Tibial nerve (tissue), 4 donors: ENCODE results near the gene ZBTB49. TPM values are rescaled to one million over a fixed set of nuclear protein-coding genes. Genes with fewer than 3 reads are reported as not detected.

Experiments used
- DNase-seq, 2 donors: peaks; one replicate each; pipeline ENCODE4 v3.0.0-alpha.2; 2019; ENCODE audit warnings: low spot score in 2 of 2
- H3K27ac ChIP-seq, 4 donors: fragments of 200-600 bp; sonication (generic) in 3 of 4; one replicate each; pipeline ENCODE4 v1.5.1; 2017 to 2019; ENCODE audit warnings: mild to moderate bottlenecking in 1 of 4
- H3K27me3 ChIP-seq, 2 donors: fragments of 200-600 bp; sonication (generic) in 1 of 2; one replicate each; pipeline versions ENCODE4 v1.5.1 to v1.6.0; 2017 to 2019
- H3K36me3 ChIP-seq, 3 donors: fragments of 200-600 bp; sonication (generic); one replicate each; pipeline ENCODE4 v1.5.1; 2018 to 2019
- H3K4me1 ChIP-seq, 4 donors: fragments of 200-600 bp; sonication (generic) in 3 of 4; one replicate each; pipeline ENCODE4 v1.5.1; 2017 to 2019
- H3K4me3 ChIP-seq, 4 donors: fragments of 200-600 bp; sonication (generic) in 3 of 4; one replicate each; pipeline ENCODE4 v1.5.1; 2017 to 2019; ENCODE audit warnings: mild to moderate bottlenecking in 1 of 4, moderate library complexity in 1 of 4
- H3K9me3 ChIP-seq, 4 donors: fragments of 200-600 bp; sonication (generic) in 3 of 4; one replicate each; pipeline ENCODE4 v1.5.1; 2017 to 2019
- EP300 ChIP-seq, 2 donors: sonication (generic); formaldehyde crosslinking; IDR thresholded peaks; one replicate each; pipeline ENCODE4 v1.6.1; 2017; ENCODE audit warnings: antibody characterized with exemption in 2 of 2, mild to moderate bottlenecking in 1 of 2
- POLR2A ChIP-seq, 2 donors: fragments of 450-650 bp; IDR thresholded peaks; one replicate each; pipeline ENCODE4 v1.6.1; 2017; ENCODE audit warnings: antibody characterized with exemption in 2 of 2, mild to moderate bottlenecking in 2 of 2, moderate library complexity in 2 of 2
- WGBS, 2 donors: methylation state at CpG; one replicate each; pipeline ENCODE4 v1.1.5; 2018; 5-methylcytosine and 5-hydroxymethylcytosine counted together
- total RNA-seq, 4 donors: library from RNA; depleted of rRNA; stranded (reverse); fragments of >200 nt; gene quantifications; one replicate each; pipeline ENCODE4 v1.1.0, GENCODE V29; 2016
- TF ChIP-seq, protein P1 (sequence below), 5 experiments: fragments of 200-600 bp in 3 of 5; fragments of 450-650 bp in 2 of 5; sonication (generic) in 3 of 5; IDR thresholded peaks; one replicate each; pipeline ENCODE4 v1.5.1; 2016 to 2019; ENCODE audit warnings: antibody characterized with exemption in 5 of 5, mild to moderate bottlenecking in 3 of 5, moderate library complexity in 2 of 5

Gene ZBTB49
- total RNA-seq, 4 donors from 2014 or later, result 5.1 to 28.4 (median 10.1) TPM

DNA sequence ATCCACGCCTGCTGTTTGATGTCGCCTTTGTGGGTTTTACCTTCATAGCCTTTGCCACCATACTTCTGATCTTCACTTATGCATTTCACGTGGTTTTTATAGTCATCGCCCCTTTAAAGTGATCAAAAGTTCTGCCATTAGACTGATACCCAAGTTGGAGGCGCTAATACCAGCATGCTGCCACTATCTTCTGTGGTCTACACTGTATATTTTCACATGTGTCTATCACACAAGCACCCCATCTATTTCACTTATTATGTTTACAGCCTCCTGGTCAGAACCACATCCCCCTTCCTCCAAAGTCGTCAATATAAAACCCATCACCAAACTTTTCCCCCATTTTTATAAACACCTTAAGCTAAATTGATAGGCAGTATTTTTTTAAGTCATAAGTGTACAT, 8.3 kb upstream of the ZBTB49 start:
- no peaks in the 10 kb centered on the region for H3K9me3 ChIP-seq
- peaks cover 4 to 95% (median 11%) of the 10 kb centered on the region in 3 donors for H3K36me3 ChIP-seq
- H3K4me3 ChIP-seq, result no peak overlapping the region
- H3K27me3 ChIP-seq, result no peaks in the 10 kb centered on the region
- WGBS, 2 donors, result 88 to 93% methylated on average over 6 of the region's 6 CpGs
- no peaks in the 10 kb centered on the region for H3K4me1 ChIP-seq
- no peak for DNase-seq
- no peak for TF ChIP-seq POLR2A (IDR thresholded peaks at IDR 0.05)
- TF ChIP-seq EP300 (IDR thresholded peaks at IDR 0.05), result no peak
- TF ChIP-seq, protein P1, sequence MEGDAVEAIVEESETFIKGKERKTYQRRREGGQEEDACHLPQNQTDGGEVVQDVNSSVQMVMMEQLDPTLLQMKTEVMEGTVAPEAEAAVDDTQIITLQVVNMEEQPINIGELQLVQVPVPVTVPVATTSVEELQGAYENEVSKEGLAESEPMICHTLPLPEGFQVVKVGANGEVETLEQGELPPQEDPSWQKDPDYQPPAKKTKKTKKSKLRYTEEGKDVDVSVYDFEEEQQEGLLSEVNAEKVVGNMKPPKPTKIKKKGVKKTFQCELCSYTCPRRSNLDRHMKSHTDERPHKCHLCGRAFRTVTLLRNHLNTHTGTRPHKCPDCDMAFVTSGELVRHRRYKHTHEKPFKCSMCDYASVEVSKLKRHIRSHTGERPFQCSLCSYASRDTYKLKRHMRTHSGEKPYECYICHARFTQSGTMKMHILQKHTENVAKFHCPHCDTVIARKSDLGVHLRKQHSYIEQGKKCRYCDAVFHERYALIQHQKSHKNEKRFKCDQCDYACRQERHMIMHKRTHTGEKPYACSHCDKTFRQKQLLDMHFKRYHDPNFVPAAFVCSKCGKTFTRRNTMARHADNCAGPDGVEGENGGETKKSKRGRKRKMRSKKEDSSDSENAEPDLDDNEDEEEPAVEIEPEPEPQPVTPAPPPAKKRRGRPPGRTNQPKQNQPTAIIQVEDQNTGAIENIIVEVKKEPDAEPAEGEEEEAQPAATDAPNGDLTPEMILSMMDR (IDR thresholded peaks at IDR 0.05), result no peak
- no peak overlapping the region for H3K27ac ChIP-seq

DNA sequence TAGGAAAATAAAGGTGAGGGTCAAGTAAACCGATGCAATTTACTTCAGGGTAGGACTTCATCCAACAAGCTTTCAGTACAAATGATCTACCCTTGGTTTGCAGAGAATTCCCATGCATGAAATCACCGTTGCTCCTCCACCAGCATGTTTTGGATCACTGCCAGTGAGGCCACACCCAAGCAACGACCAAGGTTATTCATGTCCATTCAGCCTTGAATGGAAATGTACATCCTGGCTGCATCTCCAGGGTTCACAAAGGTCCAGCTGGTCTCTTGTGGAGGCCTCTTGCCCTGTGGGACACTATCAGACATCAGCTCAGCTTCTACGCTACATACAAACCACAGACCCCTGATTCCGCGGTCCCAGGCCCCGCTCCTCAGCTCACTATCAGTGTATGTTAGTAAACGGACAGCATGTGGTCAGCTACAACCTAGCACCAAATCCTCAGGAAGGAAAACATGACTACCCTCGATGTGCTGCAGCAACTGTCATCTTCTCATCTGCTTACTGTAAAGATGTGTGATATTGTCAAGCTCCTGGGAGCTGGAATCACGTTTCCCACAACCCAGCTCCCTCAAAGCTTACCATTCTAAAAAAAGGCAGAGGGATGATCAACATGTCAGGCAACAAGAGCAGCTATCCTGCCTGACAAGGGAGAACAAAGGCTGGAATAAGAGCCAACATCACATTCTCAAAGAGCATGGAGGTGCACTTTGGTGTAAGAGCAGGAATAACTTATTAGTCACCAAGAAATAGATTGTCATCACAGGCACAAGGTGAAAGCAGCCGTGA, 5.0 kb upstream of the ZBTB49 start:
- H3K27me3 ChIP-seq, result no peaks in the 10 kb centered on the region
- peaks cover 0 to 21% (median 7%) of the 10 kb centered on the region in 4 donors for H3K4me1 ChIP-seq
- H3K36me3 ChIP-seq, result peaks cover 0 to 62% (median 7%) of the 10 kb centered on the region in 3 donors
- 74 to 77% methylated on average over 11 of the region's 11 CpGs for WGBS, 2 donors
- no peak overlapping the region for H3K4me3 ChIP-seq
- no peak overlapping the region for H3K27ac ChIP-seq
- H3K9me3 ChIP-seq, result no peaks in the 10 kb centered on the region
- DNase-seq, result no peak
- TF ChIP-seq POLR2A (IDR thresholded peaks at IDR 0.05) (no peak), EP300 (IDR thresholded peaks at IDR 0.05) (no peak)
- TF ChIP-seq, protein P1 (IDR thresholded peaks at IDR 0.05), result no peak

DNA sequence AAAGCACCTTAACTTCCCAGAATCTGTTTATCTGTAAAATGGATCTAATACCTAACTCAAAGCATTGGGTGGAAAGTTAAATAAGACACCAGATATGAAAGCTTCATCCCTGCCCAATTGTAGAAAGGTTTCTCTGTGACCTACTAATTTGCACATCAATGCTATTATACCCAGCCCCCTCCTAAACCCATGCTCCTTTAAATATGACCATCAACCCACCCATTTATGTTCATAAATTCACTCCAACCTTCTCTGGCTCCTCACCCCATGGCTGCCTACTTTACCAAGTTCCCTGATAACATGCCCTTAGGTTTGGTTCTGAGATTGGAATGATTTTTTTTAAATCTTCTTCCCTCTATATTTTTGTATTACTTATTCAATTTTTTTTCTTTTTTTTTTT, 2.0 kb upstream of the ZBTB49 start:
- Histone ChIP-seq H3K4me3 (no peak overlapping the region), H3K36me3 (peaks cover 0 to 38% (median under 1%) of the 10 kb centered on the region in 3 donors), H3K4me1 (peaks cover 0 to 40% (median 15%) of the 10 kb centered on the region in 4 donors), H3K27me3 (no peaks in the 10 kb centered on the region), H3K27ac (no peak overlapping the region), H3K9me3 (no peaks in the 10 kb centered on the region)
- TF ChIP-seq, protein P1 (IDR thresholded peaks at IDR 0.05), result no peak
- TF ChIP-seq POLR2A (IDR thresholded peaks at IDR 0.05) (no peak), EP300 (IDR thresholded peaks at IDR 0.05) (no peak)
- no peak for DNase-seq

DNA sequence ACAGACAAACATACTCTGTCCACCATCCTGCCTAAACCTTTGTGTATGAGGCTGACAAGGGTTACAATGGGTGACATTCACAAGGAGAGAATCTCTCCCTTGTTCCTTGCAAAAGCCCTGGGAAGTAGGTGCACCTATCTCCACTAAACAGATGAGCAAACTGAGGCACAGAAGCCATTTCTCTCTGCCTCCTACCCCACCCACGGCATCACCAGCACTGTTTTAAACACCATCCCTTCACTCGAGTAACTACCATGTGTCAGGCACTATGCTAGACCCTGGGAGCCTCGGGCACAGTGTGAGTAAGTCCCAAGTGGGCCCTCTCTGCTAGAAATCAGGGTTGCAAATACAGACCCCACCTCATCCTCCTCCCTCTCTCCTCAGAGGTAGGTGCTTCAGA, 996 bp upstream of the ZBTB49 start:
- H3K27ac ChIP-seq, result peak overlapping the region in 1 of 4 donors; percentile 90
- WGBS, 2 donors, result 28 to 31% methylated on average over 3 of the region's 3 CpGs
- no peak for DNase-seq

DNA sequence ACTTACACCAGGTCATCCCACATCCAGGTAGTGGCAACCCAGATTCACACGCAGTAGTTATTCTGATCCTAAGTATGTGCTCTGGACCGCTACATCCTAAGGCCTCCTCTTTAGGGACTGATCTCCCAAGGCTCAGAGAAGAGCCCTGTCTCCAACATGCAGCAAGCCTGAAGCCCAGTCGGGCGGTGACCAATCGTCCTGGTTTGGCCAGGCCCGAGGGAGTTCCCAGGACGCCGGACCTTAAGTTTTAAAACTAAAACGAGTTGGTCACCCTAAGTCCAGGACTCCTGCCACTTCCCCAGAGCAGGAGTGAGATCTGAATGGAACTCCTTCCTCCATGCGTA, 482 bp upstream of the ZBTB49 start:
- H3K4me3 ChIP-seq, result peak overlapping the region; percentile 62 to 98 (median 80)
- H3K27me3 ChIP-seq, result no peaks in the 10 kb centered on the region
- 0% methylated on average over 8 to 10 of the region's 10 CpGs for WGBS, 2 donors
- TF ChIP-seq POLR2A (IDR thresholded peaks at IDR 0.05), result no peak
- TF ChIP-seq, protein P1 (IDR thresholded peaks at IDR 0.05), result no peak
- no peak for TF ChIP-seq EP300 (IDR thresholded peaks at IDR 0.05)
- H3K4me1 ChIP-seq, result peaks cover 0 to 40% (median 15%) of the 10 kb centered on the region in 4 donors
- peaks cover 0 to 28% (median 0%) of the 10 kb centered on the region in 3 donors for H3K36me3 ChIP-seq
- no peaks in the 10 kb centered on the region for H3K9me3 ChIP-seq
- DNase-seq, result no peak
- peak overlapping the region in 3 of 4 donors; percentile 31 to 90 (median 78) for H3K27ac ChIP-seq

More for the DNA sequence above, 996 bp upstream of the ZBTB49 start:
- Histone ChIP-seq H3K36me3 (peaks cover 0 to 33% (median 0%) of the 10 kb centered on the region in 3 donors), H3K27me3 (no peaks in the 10 kb centered on the region), H3K4me3 (peak overlapping the region; percentile 62 to 98 (median 80)), H3K9me3 (no peaks in the 10 kb centered on the region), H3K4me1 (peaks cover 0 to 40% (median 15%) of the 10 kb centered on the region in 4 donors)
- no peak for TF ChIP-seq POLR2A (IDR thresholded peaks at IDR 0.05)
- TF ChIP-seq, protein P1 (IDR thresholded peaks at IDR 0.05), result no peak
- TF ChIP-seq EP300 (IDR thresholded peaks at IDR 0.05), result no peak
